LoVo (cell line): ENCODE measurements around the gene CXCL16.
A peak's percentile ranks its signal among the peaks of the same experiment; 100 is the strongest.
"Not testable (repeated sequence)": the region's sequence is repeated elsewhere in the genome, so short reads cannot be mapped to it uniquely, and the experiment has no call there.

ENCODE experiments used
- DNase-seq: peaks from one replicate; pipeline ENCODE4 v3.0.0-alpha.2; 2016; ENCODE audit warnings: low spot score

The CXCL16 gene

DNA sequence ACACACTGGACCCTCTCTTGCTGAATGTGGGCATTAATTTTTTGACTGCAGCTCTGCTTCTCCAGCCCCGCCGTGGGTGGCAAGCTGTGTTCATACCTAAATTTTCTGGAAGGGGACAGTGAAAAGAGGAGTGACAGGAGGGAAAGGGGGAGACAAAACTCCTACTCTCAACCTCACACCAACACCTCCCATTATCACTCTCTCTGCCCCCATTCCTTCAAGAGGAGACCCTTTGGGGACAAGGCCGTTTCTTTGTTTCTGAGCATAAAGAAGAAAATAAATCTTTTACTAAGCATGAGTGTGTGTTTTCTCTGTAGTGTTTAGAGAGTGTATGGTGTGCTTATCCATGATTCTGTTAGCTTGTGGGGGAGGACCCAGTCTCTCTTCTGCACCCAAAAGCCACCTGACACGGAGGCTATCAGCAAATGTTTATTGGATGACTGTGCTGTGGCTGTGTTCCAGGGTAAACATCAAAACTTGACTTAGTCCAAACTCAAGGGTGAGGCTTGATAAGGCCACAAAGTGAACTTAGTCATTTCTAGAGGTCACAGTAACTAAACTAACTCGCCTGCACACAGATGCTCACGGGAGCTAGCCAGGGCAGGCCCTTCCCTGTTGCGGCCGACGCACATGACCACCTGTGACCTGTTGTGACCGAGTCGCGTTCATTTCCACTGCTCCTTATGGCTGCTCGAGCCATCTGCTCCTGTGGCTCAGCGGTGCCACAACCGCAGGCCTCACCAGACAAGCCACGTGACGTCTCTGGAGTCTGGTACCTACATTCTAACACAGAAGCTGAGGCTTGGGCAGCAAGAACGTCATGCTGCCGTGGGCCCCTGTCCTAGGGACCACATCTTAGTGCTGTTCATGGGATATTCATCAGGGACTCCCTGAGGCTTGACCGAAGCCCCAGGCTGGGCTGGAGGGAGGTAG lies 18.3 kb downstream of the CXCL16 start:
- DNase-seq = peak; percentile 86

- DNase-seq = no peak
These were observed 18.9 kb downstream of the CXCL16 start for GRCh38 chr17:4720787-4721186.

GRCh38 chr17:4719684-4720221 lies 20.0 kb downstream of the CXCL16 start:
- DNase-seq = no peak

DNA sequence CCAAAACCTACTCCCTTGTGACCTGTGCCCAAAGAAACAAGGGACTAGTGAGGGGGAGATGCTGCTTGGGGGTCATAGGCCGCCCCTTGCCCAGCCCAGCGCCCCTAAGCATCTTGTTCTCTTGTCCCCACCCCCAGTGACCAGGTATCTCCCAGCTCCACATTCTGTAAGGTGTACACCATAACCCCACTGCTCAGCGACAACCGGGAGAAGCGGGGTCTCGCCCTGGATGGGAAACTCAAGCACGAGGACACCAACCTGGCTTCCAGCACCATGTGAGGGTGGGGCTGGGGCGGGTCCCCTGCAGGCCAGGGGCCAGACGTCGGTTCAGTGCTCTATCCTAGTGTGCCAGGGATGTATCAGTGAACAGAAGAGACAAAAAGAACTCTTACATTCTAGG lies 20.6 kb downstream of the CXCL16 start:
- DNase-seq = no peak

- DNase-seq = no peak
These were observed 21.5 kb downstream of the CXCL16 start for GRCh38 chr17:4718276-4718675.

- DNase-seq = no peak
These were observed 21.9 kb downstream of the CXCL16 start for GRCh38 chr17:4717791-4718190.

DNA sequence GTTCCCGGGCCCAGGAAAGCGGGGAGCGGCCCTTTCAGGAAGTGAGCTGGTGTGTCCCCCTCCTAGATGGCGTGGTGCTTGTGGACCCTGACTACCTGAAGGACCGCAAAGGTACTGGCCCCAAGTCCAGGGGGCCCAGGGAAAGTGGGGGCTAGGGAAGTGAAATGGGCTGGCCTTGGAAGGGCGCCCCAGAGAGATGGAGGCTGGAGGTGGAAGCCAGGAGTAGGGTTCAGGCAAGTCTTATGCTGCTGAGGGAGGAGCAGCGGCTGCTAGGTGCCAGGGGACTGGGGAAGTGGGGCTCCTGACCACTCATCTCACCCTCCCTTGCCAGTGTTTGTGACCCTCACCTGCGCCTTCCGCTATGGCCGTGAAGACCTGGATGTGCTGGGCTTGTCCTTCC lies 23.6 kb downstream of the CXCL16 start:
- DNase-seq = no peak

GRCh38 chr17:4715063-4715744 lies 24.5 kb downstream of the CXCL16 start:
- no peak for DNase-seq

- DNase-seq = not testable (repeated sequence)
These were observed 25.2 kb downstream of the CXCL16 start for GRCh38 chr17:4714340-4715062.

- DNase-seq = no peak
These were observed 27.2 kb downstream of the CXCL16 start for GRCh38 chr17:4712526-4712925.

GRCh38 chr17:4711661-4712181 lies 28.0 kb downstream of the CXCL16 start:
- no peak for DNase-seq

DNA sequence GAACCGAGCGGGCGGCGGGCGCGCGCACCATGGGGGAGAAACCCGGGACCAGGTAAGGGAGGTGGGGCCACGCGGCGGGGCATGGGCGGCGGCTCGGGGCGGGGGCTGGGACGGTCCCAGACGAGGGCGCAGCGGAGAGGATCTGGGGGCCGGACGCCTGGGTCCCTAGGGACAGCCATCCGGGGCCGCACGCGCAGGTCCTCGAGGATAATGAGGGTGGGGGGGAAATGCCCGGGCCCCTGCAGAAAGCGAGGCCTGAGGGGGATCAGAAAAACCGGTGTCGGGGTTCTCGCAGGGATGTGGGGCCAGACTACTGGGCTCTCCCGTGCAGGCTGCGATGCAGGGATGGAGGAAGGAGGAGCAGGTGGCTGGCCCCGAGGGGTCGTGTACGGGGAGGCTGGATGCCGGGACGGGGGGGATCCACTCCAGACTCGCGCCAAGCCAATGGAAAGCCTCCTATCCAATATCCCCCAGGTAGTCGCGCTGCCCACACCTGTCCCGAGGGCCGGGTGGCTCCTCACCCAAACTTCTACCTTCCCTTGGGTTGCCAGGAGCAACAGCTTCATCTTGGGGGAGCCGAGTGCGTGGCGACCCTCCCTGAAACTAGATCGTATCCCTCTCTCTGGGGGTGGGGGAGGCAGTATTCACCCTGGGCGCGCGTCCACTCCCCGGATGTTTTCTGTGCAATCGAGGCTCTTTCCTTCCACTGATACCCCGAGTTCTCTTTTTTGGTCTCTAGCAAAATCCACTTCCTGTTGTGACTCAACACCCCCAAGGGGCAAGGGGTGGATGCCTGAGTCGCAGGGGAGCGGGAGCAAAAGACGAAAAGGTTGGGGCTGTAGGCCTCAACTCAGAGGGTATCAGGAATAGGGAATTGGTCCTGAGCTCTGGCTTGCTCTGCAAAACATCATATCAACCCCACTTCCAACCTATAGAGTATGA lies 28.8 kb downstream of the CXCL16 start:
- no peak for DNase-seq

DNA sequence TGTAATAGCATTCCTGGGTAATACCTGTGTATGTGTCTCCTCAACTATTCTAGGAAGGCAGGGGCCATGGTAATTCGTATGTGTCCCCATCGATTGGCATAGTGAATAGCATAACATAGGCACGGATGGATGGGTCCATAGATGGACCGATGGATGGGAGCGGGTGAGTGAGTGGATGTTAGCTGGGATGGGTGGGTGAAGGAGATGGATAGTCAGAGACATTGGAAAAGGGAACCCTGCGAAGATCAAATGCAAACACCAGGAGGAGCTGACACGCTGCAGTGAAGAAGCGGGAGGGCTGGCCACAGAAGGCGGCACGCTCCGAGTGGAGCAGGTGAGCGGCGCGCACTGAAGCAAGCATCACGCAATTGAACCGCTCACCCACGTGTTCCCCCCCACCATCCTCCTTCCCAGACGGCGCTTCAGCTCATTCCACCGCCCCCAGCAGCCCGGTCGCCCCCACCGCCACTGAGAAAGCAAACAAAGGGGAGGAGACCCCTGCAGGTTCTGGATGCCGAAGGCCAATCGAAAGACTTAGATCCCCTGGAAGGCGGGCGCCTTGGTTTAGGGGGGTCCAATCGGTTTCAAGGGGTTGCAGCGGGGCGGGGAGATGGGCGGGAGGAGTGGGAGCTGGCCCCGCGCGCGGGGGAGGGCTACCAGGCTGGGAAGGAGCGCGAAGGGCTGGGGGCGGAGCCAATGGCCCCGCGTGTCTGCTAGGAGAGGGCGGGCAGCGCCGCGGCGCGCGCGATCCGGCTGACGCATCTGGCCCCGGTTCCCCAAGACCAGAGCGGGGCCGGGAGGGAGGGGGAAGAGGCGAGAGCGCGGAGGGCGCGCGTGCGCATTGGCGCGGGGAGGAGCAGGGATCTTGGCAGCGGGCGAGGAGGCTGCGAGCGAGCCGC lies 29.7 kb downstream of the CXCL16 start, which contains the start of gene ARRB2:
TSS of gene ARRB2 (plus strand) at position 839 of the 899 bp plus-strand sequence. CDS start 90 bp downstream, outside the sequence.
- peak; percentile 95 for DNase-seq

DNA sequence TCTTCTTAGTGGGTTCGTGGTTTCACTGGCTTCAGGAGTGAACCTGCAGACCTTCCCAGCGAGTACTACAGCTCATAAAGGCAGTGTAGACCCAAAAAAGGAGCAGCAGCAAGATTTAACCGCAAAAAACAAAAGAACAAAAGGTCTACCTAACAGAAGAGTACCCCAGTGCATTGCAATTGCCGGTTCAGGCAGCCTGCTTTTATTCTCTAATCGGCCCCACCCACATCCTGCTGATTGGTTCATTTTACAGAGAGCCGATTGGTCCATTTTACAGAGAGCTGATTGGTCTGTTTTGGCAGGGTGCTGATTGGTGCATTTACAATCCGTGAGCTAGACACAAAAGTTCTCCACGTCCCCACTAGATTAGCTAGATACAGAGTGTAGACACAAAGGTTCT lies 31.3 kb downstream of the CXCL16 start:
- DNase-seq = no peak

- no peak for DNase-seq
These were observed 33.6 kb downstream of the CXCL16 start for GRCh38 chr17:4706121-4706520.

GRCh38 chr17:4704991-4705390 lies 34.7 kb downstream of the CXCL16 start:
- no peak for DNase-seq

DNA sequence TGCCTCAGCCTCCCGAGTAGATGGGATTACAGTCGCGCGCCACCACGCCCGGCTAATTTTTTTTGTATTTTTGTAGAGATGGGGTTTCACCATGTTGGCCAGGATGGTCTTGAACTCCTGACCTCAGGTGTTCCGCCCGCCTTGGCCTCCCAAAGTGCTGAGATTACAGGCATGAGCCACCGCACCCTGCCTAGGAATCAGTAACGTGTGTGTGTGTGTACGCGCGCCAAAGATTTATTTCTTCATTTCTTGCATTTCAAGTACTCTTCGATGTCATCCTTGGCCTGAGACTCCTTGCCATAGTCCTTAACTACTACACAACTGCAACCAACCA lies 35.2 kb downstream of the CXCL16 start:
- DNase-seq = not testable (repeated sequence)

DNA sequence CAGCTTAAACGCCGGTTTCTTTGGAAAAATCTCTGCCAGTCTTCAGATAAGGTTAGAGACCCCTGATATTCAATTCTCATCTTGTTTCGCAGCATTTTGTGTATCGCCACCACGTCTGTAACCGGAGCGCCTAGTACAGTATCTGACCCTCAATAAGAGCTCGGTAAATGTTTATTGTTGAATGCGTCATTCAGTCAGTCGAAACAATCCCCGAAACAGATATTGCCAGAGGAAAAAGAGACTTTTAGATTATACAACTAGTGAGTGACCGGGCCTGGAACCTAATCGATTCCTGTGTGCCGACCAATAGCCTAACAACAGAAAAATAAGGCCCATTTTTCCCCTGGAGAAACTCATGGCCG lies 36.4 kb downstream of the CXCL16 start:
- no peak for DNase-seq

- no peak for DNase-seq
These were observed 38.6 kb downstream of the CXCL16 start for GRCh38 chr17:4701116-4701515.
